H9 (cell line): ENCODE results near the gene NUP210L. TPM values are rescaled to one million over a fixed set of nuclear protein-coding genes. Genes with fewer than 3 reads are reported as not detected.

Experiments used
- DNase-seq: peaks from one replicate; pipeline ENCODE4 v3.0.0-alpha.2; 2017
- H2AFZ ChIP-seq: one replicate; pipeline ENCODE4 v1.6.1; 2013; ENCODE audit warnings: mild to moderate bottlenecking, low read length, control low read depth, moderate library complexity
- H2AK5ac ChIP-seq: 2 replicates; pipeline ENCODE4 v1.6.1; 2013; ENCODE audit warnings: low read length, control low read depth, mixed read lengths; ENCODE audit not compliant: insufficient read length
- H2BK120ac ChIP-seq: one replicate; pipeline ENCODE4 v1.6.1; 2013; ENCODE audit warnings: low read depth, mild to moderate bottlenecking, low read length, control low read depth, inconsistent platforms; ENCODE audit not compliant: poor library complexity, severe bottlenecking
- H2BK12ac ChIP-seq: 2 replicates; pipeline ENCODE4 v1.6.1; 2013; ENCODE audit warnings: low read length, control low read depth, mixed read lengths, low read depth; ENCODE audit not compliant: insufficient read length
- H2BK15ac ChIP-seq: 2 replicates; pipeline ENCODE4 v1.6.1; 2013; ENCODE audit warnings: low read depth, low read length, control low read depth
- H2BK20ac ChIP-seq: one replicate; pipeline ENCODE4 v1.6.1; 2013; ENCODE audit warnings: low read depth, mild to moderate bottlenecking, low read length, control low read depth, inconsistent platforms; ENCODE audit not compliant: poor library complexity, severe bottlenecking
- H2BK5ac ChIP-seq: 2 replicates; pipeline ENCODE4 v1.6.1; 2013; ENCODE audit warnings: low read length, control low read depth, mixed read lengths; ENCODE audit not compliant: insufficient read length
- H3K14ac ChIP-seq: 2 replicates; pipeline ENCODE4 v1.6.1; 2013; ENCODE audit warnings: low read length, control low read depth; ENCODE audit not compliant: insufficient read depth
- H3K18ac ChIP-seq: 2 replicates; pipeline ENCODE4 v1.6.1; 2013; ENCODE audit warnings: low read depth, mild to moderate bottlenecking, mixed read lengths, low read length, control low read depth; ENCODE audit not compliant: insufficient read length
- H3K23ac ChIP-seq: 2 replicates; pipeline ENCODE4 v1.6.1; 2013; ENCODE audit warnings: low read length, control low read depth, mixed read lengths, low read depth; ENCODE audit not compliant: insufficient read length
- H3K23me2 ChIP-seq: 2 replicates; pipeline ENCODE4 v1.6.1; 2013; ENCODE audit warnings: low read depth, mild to moderate bottlenecking, mixed read lengths, low read length, control low read depth; ENCODE audit not compliant: insufficient read length, poor library complexity, severe bottlenecking
- H3K27ac ChIP-seq: 2 replicates; pipeline ENCODE4 v1.5.1; 2013; ENCODE audit warnings: low read length, control low read depth, mixed read lengths, low read depth; ENCODE audit not compliant: insufficient read length
- H3K27me3 ChIP-seq: 2 replicates; pipeline ENCODE4 v1.6.1; 2013; ENCODE audit warnings: low read length, control low read depth, inconsistent platforms; ENCODE audit not compliant: insufficient read depth
- H3K4ac ChIP-seq: 2 replicates; pipeline ENCODE4 v1.6.1; 2013; ENCODE audit warnings: low read depth, mild to moderate bottlenecking, control low read depth, inconsistent platforms, low read length, moderate library complexity
- H3K4me1 ChIP-seq: 2 replicates; pipeline ENCODE4 v1.6.1; 2013; ENCODE audit warnings: low read length, control low read depth, inconsistent platforms; ENCODE audit not compliant: insufficient read depth
- H3K4me2 ChIP-seq: 2 replicates; pipeline ENCODE4 v1.6.1; 2013; ENCODE audit warnings: low read length, control low read depth, mixed read lengths; ENCODE audit not compliant: insufficient read length, insufficient read depth
- H3K56ac ChIP-seq: 2 replicates; pipeline ENCODE4 v1.6.1; 2013; ENCODE audit warnings: low read depth, mild to moderate bottlenecking, mixed read lengths, low read length, control low read depth; ENCODE audit not compliant: insufficient read length
- H3K79me1 ChIP-seq: 2 replicates; pipeline ENCODE4 v1.6.1; 2013; ENCODE audit warnings: low read depth, mild to moderate bottlenecking, moderate library complexity, low read length, control low read depth, inconsistent platforms; ENCODE audit not compliant: insufficient read depth, poor library complexity, severe bottlenecking
- H3K79me2 ChIP-seq: 2 replicates; pipeline ENCODE4 v1.6.1; 2013; ENCODE audit warnings: low read length, control low read depth, inconsistent platforms; ENCODE audit not compliant: insufficient read depth
- H3K9ac ChIP-seq: 2 replicates; pipeline ENCODE4 v1.6.1; 2013; ENCODE audit warnings: low read length, control low read depth, mixed read lengths; ENCODE audit not compliant: insufficient read length; ENCODE audit errors: extremely low read depth
- H3K9me3 ChIP-seq: one replicate; pipeline ENCODE4 v1.6.1; 2013; ENCODE audit warnings: low read depth, low read length, inconsistent platforms; ENCODE audit not compliant: control insufficient read depth
- H3T11ph ChIP-seq: one replicate; pipeline ENCODE4 v1.6.1; 2013; ENCODE audit warnings: mild to moderate bottlenecking, low read length, control low read depth, inconsistent platforms
- H4K20me1 ChIP-seq: one replicate; pipeline ENCODE4 v1.6.1; 2013; ENCODE audit not compliant: control insufficient read depth, insufficient read length, insufficient read depth
- H4K5ac ChIP-seq: 2 replicates; pipeline ENCODE4 v1.6.1; 2013; ENCODE audit warnings: low read depth, mild to moderate bottlenecking, mixed read lengths, low read length, control low read depth; ENCODE audit not compliant: insufficient read length
- H4K8ac ChIP-seq: replicated peaks from 2 replicates; pipeline ENCODE4 v1.6.1; 2013; ENCODE audit warnings: low read length, control low read depth, mixed read lengths, low read depth; ENCODE audit not compliant: insufficient read length
- H4K91ac ChIP-seq: 2 replicates; pipeline ENCODE4 v1.6.1; 2013; ENCODE audit warnings: low read depth, mild to moderate bottlenecking, moderate library complexity, mixed read lengths, low read length, control low read depth; ENCODE audit not compliant: insufficient read length
- H3K27ac Mint-ChIP-seq, 3 experiments: 2 replicates in 2 of 3; 3 replicates in 1 of 3; pipeline ENCODE4 v1.8.0; 2020 to 2021; ENCODE audit warnings: mixed read lengths in 3 of 3, mild to moderate bottlenecking in 1 of 3, moderate library complexity in 1 of 3
- H3K27me3 Mint-ChIP-seq: 2 replicates; pipeline ENCODE4 v1.8.0; 2021; ENCODE audit warnings: low read depth, mild to moderate bottlenecking, moderate library complexity, mixed read lengths
- H3K36me3 Mint-ChIP-seq, 3 experiments: 2 replicates in 2 of 3; 3 replicates in 1 of 3; pipeline ENCODE4 v1.8.0; 2020 to 2021; ENCODE audit warnings: low read depth in 3 of 3, mixed read lengths in 3 of 3; ENCODE audit not compliant: insufficient read depth in 1 of 3
- H3K4me1 Mint-ChIP-seq, 2 experiments: 2 replicates each; pipeline ENCODE4 v1.8.0; 2020; ENCODE audit warnings: mixed read lengths in 2 of 2
- H3K4me3 Mint-ChIP-seq, 2 experiments: 2 replicates in 1 of 2; 3 replicates in 1 of 2; pipeline ENCODE4 v1.8.0; 2020 to 2021; ENCODE audit warnings: mild to moderate bottlenecking in 2 of 2, mixed read lengths in 2 of 2, moderate library complexity in 1 of 2
- H3K9me3 Mint-ChIP-seq, 2 experiments: 2 replicates in 1 of 2; 3 replicates in 1 of 2; pipeline ENCODE4 v1.8.0; 2020; ENCODE audit warnings: mild to moderate bottlenecking in 2 of 2, mixed read lengths in 2 of 2, moderate library complexity in 1 of 2
- CTCF ChIP-seq: fragments of 200-600 bp; sonication (generic); conservative IDR thresholded peaks from 3 replicates; pipeline ENCODE4 v1.8.0; 2021; ENCODE audit warnings: antibody characterized with exemption, mild to moderate bottlenecking
- WGBS: extraction: QIAGEN DNeasy Blood & Tissue Kit; methylation state at CpG from one replicate; pipeline ENCODE4 v1.1.7; 2013; ENCODE audit warnings: missing lambda C conversion rate, low lambda C conversion rate, mixed read lengths; ENCODE audit not compliant: insufficient read length; ENCODE audit errors: extremely low coverage; 5-methylcytosine and 5-hydroxymethylcytosine counted together
- total RNA-seq: library from RNA; stranded (reverse); gene quantifications from 2 replicates; pipeline ENCODE4 v1.2.1, GENCODE V29; 2021

The NUP210L gene
- total RNA-seq, 1 experiment from 2014 or later: 0.04 TPM

- Histone ChIP-seq H3K79me1 (no peaks in the 10 kb centered on the region), H3K79me2 (no peaks in the 10 kb centered on the region), H2BK15ac (no peak overlapping the region), H3K27ac (no peak overlapping the region), H2BK20ac (no peak overlapping the region), H3T11ph (no peak overlapping the region), H3K9ac (no peak overlapping the region), H3K4ac (no peak overlapping the region), H4K8ac (no peak overlapping the region), H3K14ac (no peak overlapping the region), H2AFZ (no peak overlapping the region), H3K56ac (no peak overlapping the region), H3K23me2 (no peaks in the 10 kb centered on the region), H2BK120ac (no peak overlapping the region), H2BK12ac (no peak overlapping the region), H4K20me1 (no peaks in the 10 kb centered on the region), H4K5ac (no peak overlapping the region), H4K91ac (no peak overlapping the region), H2BK5ac (no peak overlapping the region), H3K4me2 (no peak overlapping the region), H3K27me3 (no peaks in the 10 kb centered on the region), H3K9me3 (no peaks in the 10 kb centered on the region), H3K23ac (no peak overlapping the region), H2AK5ac (no peak overlapping the region), H3K4me1 (no peaks in the 10 kb centered on the region), H3K18ac (no peak overlapping the region)
- DNase-seq: no peak
- H3K27ac Mint-ChIP-seq: no peak overlapping the region
- no peak overlapping the region for H3K4me3 Mint-ChIP-seq
- H3K4me1 Mint-ChIP-seq: no peaks in the 10 kb centered on the region
- no peak for TF ChIP-seq CTCF
- WGBS: no CpG with 5 or more reads among the region's 1 CpG
- no peaks in the 10 kb centered on the region for H3K27me3 Mint-ChIP-seq
- H3K36me3 Mint-ChIP-seq: no peaks in the 10 kb centered on the region
- H3K9me3 Mint-ChIP-seq: no peaks in the 10 kb centered on the region
Observed at GRCh38 chr1:154012129-154012528, 142.7 kb downstream of the NUP210L start.
